ENCODE data around the gene MYL10. TPM values are rescaled to one million over a fixed set of nuclear protein-coding genes. Genes with fewer than 3 reads are reported as not detected.
"Not testable (repeated sequence)": the region's sequence is repeated elsewhere in the genome, so short reads cannot be mapped to it uniquely, and the experiment has no call there.

MYL10 gene
- total RNA-seq, 1 donor from 2014 or later = not detected

DNA sequence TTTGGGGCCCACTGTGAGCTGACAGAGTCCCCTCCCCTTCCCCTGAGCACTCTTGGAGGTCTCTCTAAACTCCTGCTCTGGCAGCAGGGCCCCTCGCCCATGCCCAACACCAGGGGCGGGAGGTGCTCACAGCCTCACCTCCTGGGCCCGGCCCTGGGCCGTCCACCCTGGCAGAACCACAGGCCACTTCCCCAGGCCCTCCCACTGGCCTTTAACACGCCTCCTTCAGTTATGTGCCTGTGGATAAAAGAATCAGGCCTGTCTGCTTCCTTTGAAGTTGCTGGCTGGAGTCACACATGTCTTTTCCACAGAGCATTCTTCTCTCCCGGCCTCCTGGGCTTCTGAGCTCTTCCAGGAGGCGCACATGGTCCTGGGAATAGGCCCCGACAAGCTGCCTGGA lies 10.2 kb downstream of the MYL10 start:
- no peak for DNase-seq (ENCODE audit: low read depth in 2 of 2)

DNA sequence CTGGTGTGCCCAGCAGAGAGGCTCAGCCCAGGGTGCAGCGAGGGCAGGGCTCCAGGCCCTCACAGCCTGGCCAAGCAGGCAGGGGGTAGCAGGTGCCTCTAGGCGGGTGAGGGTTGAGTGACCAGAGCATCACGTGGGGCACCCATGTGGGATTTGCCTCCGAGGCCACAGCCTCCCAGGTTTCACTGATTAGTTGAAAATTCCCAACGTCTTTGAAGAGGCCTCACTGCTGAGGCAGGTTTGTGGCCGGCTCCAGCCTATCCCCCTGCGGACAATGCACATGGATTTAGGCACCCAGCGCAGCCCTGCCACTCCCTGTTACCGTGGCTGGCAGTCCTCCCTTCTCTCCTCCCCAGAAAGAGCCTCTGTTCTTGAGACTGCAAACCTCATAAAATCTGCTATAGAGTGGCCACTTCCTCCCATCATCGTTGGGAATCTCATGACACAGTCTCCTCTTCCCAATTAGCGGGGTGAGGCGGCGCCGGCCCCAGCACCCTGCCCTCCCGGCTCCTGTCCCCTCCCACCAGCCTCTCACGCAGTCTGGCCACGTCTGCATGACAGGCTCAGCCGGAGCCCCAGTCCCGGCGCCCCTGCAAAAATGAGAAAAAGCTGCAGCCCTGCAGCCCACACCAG lies 10.8 kb downstream of the MYL10 start:
- DNase-seq (ENCODE audit: low read depth in 2 of 2) = no peak

DNA sequence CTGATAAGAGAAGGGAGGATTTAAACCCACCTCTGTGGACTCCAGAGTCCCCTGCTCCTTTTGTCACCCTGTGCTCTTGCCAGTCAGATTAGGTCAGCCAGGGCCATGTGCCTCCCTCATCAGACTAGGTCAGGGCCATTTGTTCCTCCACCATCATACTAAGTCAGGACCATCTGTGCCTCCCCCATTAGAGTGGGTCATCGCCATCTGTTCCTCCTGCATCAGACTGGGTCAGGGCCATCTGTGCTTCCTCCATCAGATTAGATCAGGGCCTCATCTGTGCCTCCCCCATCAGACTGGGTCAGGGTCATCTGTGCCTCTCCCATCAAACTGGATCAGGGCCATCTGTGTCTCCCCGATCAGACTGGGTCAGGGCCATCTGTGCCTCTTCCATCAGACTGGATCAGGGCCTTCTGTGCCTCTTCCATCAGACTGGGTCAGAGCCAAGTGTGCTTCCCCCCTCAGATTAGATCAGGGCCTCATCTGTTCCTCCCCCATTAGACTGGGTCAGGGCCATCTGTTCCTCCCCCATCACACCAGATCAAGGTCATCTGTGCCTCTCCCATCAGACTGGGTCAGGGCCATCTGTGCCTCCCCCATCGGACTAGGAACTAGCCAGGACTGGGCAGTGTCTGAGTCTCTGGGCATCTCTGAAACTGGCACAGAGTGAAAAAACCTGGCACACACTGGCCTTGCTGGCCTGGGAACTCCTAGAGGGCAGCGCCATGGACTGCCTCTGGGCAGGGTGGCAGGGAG lies 11.5 kb downstream of the MYL10 start:
- DNase-seq (ENCODE audit: low read depth in 2 of 2) = no peak

DNA sequence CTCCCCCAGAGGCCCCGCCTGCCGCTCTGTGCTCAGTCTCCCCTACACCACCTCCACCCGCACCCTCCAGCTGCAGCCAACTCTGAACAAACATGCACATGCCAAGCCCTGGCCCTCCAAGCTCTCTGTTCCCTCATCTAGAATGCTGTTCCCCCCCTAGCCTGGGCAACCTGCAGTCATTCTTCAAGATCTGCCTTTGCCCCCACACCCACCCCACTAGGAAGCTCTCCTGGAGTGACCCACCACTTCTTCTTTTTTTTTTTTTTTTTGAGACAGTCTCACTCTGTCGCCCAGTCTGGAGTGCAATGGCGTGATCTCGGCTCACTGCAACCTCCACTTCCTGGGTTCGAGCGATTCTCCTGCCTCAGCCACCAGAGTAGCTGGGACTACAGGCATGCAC lies 13.7 kb downstream of the MYL10 start:
- no peak for DNase-seq (ENCODE audit: low read depth in 2 of 2)

DNA sequence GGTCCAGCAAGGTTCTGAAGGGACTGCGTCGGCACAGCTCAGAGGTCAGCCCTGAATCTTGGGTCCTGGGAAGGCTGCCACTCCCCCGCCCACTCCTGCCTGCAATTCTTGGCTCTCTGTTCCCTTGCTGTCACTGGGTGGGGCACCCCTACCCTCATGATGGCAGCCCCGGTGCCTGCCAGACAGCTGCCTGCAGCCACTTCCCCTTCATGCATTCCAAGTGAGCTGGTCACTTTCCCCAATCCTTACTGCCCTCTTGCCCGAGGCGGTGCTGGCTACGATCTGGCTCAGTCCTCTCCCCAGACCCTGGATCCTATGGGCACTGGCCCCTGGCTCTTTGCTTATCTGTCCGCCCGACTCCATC lies 14.2 kb downstream of the MYL10 start:
- no peak for DNase-seq (ENCODE audit: low read depth in 2 of 2)

DNA sequence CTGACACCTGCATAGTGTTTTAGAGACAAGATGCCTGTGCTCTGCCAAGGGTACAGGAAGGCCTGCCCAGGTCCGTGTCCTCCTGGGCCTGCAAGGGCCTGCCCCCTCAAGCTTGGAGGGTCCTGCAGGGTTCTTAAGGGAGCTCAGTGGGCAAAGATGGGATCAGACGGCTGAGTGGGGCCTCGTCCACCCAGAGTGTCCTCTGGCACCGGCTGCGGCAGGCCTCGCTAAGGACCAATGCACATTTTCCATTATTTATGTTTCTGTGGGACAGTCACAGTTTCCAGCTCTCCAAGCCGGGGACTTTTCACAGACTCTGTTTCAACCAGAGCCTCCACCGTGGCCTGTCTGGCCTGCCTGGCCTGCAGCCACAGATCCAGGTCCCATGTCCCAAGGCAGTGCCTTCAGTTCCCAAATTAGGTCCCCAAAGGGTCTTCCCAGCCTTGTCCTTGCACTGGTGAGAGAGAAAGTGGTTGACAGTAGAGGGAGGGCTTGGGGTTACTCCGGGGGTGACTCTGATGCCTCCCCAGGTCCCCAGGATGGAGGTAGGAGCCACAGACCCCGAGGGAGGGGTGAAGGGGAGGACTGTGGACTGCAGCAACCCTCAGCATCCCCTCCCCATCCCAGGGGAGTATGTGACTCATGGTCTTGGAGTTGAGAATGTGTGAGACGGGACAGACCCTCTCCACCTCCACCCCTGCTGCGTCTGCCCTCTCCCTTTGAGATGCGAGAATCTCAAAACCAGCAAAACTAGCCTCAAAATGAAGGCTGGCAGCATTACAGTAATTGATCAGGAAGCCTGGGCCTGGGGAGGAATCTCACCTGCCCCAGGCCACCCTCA lies 14.8 kb downstream of the MYL10 start:
- DNase-seq (ENCODE audit: low read depth in 2 of 2) = no peak

DNA sequence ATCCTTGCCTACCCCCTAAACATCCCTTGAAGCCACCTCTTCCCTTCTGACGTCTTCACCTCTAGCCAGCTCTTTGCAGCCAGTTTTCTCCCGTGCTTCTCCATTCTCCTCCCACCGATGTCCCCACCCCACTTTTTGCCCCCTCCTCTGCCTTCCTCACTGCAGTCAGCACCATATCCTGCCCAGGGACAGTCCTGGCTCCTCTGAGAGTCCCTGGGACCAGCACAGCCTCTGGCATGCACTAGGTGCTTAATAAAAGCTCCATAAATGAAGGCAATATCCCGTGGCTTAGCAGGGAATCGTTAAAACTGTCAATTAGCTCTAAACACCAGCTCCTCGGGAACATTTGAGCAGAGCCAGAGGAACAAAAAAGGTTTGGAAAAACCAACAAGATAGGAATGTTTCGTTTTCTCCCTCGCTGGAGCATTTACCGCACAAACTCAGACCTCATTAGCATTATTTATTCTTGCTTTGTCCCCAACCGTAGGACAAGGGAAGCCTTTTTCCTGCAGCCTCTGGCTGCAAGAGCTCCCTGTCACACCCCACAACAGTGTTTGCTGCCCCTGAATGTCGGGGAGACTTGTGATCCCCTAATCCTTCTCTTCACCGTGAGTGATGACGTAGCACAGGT lies 16.1 kb downstream of the MYL10 start:
- no peak for DNase-seq (ENCODE audit: low read depth in 2 of 2)

DNA sequence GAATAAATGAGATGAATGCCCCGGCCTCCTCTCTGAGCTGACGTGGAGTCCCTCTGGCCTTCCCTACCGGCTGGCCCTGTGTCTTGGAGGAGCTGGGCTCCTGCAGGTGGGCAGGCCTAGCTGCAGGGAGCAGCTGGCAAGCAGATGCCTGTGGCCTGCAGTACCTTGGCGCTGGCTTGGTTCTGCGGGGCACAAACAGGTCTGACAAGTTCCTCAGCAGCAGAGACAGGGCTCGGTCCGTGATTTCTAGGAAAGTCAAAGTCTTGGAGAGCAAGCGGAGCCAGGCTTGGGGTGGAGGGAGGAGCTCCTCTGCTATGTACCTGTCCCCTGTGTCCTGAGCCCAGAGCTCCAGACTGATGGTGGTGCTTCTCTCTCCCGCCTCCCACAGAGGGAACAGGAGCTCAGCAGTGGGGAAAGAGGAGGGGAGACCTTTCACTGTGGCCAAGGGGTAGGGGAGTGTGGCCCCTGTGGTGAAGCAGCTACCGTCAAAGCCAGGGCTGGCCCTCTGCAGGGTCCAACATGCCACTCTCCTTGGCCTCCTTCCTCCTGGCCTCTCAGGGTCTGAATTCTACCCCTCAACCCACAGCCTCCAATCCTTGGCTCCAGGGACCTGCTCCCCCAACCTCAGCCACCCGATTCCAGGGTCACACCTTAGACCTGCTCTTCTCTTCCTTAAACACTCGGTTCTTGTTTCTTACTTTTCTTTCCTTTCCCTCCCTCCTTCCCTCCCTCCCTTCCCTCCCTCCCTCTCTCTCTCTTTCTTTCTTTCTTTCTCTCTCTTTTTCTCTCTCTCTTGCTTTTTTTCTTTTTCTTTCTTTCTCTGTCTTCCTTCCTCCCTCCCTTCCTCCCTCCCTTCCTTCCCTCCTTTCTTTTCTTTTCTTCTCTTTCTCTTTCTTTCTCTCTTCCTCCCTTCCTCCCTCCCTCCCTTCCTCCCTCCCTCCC lies 20.1 kb downstream of the MYL10 start:
- no peak for DNase-seq (ENCODE audit: low read depth in 2 of 2)

DNA sequence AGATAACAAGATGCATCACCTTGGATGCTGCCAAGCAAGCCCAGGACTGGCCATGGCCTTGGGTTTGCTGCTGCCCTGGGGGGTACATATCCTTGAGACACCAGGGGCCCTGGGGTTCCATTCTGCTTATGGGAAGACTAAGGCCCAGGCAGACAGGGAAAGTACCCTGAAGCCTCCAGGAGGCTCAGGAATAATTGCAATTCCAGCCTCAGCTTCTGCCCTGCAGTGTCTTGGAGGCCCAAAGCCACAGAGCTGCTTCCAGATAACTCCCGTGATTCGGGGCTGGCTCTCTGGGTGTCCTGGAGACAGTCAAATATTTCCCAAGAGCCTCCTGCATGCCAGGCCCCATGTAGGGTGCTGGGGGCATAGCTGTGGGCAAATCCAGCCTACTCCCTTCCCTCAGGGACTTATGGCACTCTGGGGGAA lies 22.6 kb downstream of the MYL10 start:
- no peak for DNase-seq (ENCODE audit: low read depth in 2 of 2)

DNA sequence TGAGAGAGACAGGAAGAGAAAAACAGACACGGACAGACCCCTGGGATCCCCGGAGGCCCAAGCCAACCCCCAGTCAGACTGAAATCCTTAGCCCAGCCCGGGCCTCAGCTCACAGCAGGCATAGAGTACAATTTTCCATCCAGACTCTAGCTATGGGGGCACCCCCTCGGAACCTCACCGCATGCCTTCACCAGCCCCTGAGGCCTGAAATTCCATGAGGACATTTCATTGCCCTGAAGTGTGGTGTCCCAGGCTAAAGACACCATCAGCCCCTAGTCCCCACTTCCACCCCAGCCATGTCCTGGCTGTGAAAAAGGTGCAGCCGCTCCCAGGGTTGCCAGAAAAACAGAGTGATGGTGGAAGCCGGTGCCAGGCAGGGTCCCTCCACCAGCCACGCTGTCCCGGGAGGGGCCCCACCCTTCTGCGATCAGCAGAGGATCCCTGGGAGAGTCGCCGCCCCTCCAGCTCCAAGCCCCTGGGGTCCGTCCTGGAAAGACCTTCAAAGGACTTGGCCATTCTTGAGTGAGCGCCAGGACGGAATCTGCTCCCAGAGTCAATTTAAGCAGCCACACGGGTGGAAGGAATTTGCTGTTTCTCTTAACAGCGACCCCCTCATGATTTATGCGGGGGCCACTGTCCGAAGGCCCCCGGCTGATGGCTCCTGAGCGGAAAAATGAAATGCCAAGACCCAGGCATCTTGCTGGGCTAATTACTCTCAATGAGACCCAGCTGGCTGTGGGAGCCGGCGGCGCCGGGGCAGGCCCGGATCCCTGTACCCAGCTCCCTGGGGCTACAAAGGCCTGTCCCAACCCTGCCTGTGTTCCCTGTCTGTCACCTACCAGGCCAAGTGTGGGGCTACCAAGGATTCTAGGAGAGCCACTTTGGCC lies 23.2 kb downstream of the MYL10 start:
- no peak for DNase-seq (ENCODE audit: low read depth in 2 of 2)

DNA sequence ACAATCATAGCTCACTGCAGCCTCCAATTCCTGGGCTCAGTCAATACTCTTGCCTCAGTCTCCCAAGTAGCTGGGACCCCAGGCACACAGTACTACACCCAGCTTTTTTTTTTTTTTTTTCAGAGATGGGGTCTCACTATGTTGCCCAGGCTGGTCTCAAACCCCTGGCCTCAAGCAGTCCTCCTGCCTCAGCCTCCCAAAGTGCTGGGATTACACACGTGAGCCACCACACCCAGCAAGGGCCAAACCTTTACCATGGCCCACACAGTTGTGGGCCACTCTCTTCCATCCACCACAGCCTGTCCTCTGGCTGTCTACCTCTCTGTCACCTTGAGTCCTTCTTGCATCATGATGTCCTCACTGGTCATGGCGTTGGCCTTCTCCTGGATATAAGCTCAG lies 24.2 kb downstream of the MYL10 start:
- DNase-seq (ENCODE audit: low read depth in 2 of 2) = not testable (repeated sequence)

DNA sequence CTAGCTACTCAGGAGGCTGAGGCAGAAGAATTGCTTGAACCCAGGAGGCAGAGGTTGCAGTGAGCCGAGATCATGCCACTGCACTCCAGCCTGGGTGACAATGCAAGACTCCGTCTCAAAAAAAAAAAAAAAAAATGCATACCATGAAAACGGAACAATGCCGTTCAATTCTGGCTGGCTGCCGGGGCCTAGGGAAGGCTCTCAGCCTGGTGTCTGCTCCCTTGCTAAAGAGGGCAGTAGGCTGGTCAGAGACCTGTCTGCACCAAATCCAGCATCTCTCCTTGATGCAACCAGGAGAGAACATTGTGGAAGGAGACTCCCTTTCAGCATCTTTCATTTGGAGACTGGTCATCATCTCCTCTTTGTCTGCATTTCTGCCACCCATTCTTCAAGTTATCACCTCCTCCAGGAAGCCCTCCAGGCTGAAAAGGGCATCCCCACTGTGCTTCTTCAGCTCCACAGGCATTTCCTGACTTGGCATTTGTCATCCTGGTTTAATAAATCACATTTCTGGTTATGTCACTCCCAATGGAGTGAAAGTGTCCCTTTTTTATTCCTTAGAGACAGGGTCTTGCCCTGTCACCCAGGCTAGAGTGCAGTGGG lies 24.7 kb downstream of the MYL10 start:
- DNase-seq (ENCODE audit: low read depth in 2 of 2) = no peak

DNA sequence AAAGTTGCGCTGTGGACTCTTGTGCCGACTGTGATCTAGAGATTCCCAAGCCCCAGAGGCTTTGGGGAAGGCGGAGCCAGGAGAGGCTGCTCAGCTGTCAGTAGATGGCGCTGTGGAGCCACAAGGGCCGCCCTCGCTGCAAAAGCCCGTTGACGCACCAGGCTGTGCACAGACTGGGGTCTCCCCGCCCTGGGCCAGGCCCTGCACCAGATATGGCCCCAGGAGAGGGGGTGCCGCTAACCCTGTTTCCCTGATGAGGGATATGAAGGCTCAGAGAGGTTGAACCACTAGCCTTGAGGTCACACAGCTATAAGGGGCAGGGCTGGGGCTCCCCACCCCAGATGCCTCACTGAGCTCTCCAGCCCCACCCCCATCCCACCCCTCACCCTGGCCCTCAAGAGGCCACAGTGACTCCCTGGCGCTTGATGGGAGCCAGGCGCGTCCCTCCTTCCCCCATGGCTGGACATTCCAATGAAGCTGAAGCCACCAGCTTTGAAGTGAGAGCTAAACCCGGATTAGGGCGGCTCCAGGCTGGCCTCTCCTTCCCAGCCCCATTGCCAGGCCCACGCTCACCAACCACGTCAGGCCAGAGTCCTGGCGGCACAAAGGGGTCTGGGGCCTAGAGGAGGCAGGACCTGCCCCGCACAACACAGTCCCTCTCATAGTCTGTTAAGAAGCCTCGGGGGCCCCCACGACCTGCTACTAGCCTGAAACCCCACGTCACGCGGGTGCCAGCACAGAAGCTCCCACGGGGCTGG lies 26.4 kb downstream of the MYL10 start:
- peak; percentile 47 to 74 for DNase-seq (ENCODE audit: low read depth in 2 of 2)

DNA sequence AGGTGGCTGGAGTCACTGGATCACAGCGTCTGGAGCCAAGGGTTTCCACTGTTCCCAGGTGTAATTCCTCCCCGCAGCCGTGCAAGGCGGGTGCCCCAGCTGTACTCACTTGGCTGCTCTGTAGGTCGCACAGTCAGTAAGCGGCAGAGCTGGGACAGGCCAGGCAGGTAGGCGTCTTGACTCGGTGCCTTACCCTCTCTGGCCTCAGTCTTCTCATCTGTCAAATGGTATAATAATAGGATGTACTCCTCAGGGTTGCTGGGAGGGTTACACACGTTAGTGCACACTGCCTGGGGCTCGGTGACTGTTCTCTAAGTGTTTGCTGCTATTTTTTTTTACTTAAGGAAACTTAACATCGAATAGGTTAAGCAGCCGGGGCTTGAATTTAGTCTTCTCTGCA lies 27.0 kb downstream of the MYL10 start:
- no peak for DNase-seq (ENCODE audit: low read depth in 2 of 2)

DNA sequence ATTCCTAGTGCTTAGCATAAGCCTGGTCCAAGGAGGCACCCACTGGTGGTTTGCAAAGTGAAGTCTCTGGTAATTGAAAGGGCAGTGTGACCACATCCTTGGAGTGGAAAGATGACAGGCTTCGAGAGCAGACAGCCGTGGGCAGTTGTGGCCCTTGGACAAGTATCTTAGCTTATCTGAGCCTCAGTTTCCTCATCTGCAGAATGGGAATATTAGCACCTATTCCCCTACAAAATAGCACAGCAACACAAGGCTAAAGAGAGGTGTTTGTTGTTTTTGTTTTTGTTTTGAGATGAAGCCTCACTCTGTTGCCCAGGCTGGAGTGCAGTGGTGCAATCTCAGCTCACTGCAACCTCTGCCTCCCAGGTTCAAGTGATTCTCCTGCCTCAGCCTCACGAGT lies 29.3 kb downstream of the MYL10 start:
- no peak for DNase-seq (ENCODE audit: low read depth in 2 of 2)

DNA sequence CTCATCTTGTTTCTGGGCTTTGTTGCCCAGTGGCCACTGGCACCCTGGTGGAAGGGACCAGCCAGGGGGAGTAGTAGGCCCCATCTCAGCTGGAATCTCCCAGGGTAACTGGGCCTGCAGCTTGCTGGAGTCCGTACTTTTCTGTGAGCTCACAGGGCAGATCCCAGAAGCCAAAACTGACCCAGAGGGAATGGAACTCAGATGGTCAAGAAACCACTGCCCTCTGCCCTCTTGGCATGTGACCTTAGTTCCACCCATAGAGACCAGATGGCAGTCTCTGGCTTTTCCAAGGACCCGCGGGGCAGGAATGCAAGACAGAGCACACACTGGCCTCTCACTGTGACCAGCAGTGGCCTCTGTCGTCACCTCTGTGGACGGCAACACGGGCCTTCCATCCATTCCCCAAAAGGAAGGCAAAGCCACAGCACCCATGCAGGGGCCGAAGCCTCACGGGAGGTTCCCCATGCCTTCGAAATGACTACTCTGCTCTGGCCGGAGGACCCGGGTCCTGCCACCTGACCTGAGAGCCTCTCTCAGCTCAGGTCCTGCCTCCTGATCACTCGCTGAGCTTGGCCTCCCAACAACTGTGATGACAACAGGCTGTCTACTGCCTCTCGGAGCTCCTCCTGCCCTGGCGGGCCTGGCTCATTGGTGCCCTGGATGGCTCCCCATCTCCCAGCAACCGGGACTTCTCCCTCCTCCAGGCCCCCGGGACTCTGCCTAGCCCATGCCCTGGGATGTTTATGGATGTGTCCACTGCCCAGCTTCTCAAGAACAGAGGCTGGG lies 29.9 kb downstream of the MYL10 start:
- DNase-seq (ENCODE audit: low read depth in 2 of 2) = no peak

DNA sequence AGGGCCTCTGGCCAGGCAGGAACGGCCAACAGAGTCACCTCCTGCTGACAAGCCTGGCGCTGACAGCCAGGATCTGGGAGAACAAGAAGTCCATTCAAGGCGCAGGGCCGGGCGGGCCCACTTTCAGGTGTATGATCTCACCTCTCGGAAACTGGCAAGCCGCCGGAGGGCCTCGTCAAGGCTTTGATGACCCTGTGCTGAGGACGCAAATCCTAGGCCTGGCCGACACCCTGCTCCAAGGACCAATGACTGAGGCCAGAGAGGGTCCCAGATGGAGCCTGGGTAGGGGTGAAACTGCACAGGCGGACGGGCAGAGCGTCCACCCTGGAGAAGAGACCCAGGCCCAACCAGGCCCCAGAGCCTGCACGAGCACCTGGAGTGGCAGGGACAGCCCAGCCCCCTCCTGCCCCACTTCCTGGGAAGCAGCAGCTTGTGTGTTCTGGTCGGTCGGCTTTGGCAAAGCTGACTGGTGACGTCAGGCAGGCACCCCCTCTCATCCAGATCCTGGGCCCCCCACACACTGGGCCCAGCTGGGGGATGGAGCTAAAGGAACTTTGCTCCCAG lies 30.6 kb downstream of the MYL10 start:
- DNase-seq (ENCODE audit: low read depth in 2 of 2) = no peak

DNA sequence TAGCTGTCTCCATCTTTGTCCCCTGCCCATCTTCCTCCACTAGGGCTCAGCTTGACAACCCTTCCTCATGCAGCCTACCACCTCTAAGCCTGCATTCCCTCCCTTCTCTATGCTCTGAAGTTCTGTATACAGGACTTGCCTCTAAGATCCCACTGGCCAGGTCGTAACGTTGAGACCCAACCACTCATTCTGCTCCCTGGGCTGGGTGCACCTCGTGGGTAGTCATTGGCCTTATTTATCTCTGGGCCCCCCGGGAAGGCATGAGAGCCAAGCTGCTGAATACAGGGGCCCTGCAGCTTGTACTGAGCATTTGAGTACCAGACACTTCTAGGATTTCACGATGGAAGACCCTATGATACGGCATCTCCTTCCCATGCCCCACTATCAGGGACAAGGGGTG lies 31.2 kb downstream of the MYL10 start:
- DNase-seq (ENCODE audit: low read depth in 2 of 2) = no peak
